Measurements from ENCODE around the gene HSPA12B. TPM values are rescaled to one million over a fixed set of nuclear protein-coding genes. Genes with fewer than 3 reads are reported as not detected.

Gene HSPA12B
- total and polyA plus RNA-seq, 11 donors, result 10.4 to 35.7 (median 14.3) TPM

DNA sequence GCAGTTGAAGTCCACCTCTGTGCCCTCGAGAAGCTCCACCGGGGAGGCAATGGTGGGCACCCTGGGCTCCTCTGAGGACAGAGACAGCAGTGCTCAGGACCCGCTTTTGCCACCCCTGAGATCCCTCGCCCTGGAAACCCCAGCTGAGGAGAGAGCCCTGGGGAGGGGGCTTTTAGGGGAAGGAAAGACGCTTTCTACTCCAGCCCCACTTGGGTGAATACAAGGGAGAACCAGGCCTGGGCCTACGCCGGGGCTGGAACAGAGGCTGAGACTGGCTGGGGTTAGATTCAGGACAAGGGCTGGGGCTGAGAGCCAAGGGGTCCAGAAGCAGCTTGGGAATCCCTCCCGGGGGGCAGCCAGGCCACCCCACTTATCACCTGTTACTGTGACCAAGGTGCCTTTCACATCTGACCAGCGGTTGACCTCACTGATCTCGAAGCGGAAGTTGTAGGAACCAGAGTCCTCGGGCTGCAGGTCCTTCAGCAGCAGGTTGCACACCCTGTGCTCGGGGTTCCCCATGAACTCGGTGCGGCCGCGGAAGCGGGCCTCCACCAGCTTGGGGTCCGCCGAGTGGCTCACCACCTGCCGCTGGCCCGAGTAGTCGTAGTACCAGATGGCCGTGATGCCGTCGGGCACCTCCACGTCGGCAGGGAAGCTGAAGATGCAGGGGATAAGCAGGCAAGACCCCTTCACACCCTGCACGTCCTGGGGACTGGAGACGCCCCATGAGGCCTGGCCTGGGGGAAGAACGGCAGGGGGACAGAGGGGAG, 26.3 kb upstream of the HSPA12B start:
- intact Hi-C loops (cut with DNase I), result loop anchor here in 1 of 10 donors (10.0 kb wide), 1 partner anchor 141 kb away; no protein-coding TSS in a partner anchor
- Histone ChIP-seq H3K9me3 (no peaks in the 10 kb centered on the region), H3K27ac (no peak overlapping the region), H3K4me3 (no peak overlapping the region), H3K36me3 (peaks cover 0 to 42% (median 0%) of the 10 kb centered on the region in 9 donors), H3K27me3 (no peaks in the 10 kb centered on the region), H3K4me1 (peaks cover 0 to 18% (median 11%) of the 10 kb centered on the region in 12 donors)
- WGBS, 4 donors, result 93 to 96% (median 95%) methylated on average over 12 to 31 of the region's 31 CpGs
- DNase-seq (peak in 1 of 5 donors; percentile 47), ATAC-seq (no peak)
- TF ChIP-seq, protein P1, sequence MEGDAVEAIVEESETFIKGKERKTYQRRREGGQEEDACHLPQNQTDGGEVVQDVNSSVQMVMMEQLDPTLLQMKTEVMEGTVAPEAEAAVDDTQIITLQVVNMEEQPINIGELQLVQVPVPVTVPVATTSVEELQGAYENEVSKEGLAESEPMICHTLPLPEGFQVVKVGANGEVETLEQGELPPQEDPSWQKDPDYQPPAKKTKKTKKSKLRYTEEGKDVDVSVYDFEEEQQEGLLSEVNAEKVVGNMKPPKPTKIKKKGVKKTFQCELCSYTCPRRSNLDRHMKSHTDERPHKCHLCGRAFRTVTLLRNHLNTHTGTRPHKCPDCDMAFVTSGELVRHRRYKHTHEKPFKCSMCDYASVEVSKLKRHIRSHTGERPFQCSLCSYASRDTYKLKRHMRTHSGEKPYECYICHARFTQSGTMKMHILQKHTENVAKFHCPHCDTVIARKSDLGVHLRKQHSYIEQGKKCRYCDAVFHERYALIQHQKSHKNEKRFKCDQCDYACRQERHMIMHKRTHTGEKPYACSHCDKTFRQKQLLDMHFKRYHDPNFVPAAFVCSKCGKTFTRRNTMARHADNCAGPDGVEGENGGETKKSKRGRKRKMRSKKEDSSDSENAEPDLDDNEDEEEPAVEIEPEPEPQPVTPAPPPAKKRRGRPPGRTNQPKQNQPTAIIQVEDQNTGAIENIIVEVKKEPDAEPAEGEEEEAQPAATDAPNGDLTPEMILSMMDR (IDR thresholded peaks at IDR 0.05), result no peak
- TF ChIP-seq POLR2A (IDR thresholded peaks at IDR 0.05), result no peak

DNA sequence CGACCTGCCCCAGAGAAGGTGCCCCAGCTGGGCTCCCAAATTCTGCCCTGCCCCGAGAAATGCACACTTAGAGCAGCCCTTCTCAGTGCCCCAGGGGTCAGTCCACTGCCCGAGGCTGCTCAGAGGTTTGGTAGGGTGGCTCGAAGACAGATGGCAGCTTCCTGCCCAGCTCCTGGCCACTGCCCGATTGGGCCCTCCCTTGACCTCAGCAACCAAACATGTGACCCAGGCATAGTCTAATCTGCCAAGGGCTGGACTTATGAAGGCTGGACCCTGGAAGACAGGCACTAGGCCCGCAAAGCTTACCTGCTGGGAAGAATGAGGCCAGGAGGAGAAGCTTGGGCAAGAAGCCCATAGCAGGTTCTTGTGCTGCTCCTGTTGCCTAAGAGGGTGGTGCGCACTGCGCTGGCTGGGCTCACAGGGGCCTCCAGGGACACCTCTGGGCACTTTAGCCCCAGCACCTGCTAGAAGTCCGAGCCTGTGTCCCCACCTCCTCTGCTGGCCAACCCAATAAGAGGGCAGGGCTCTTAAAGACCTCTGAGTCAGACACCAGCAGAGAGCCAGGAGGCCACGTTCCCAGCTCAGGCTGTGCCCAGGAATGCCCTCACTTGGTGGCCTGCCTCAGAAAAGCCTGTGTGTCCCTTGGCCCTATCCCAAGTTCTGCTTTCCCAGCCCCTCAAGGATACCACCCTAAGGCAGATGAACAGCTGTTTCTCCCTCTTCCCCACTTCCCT, 25.5 kb upstream of the HSPA12B start:
- Histone ChIP-seq H3K36me3 (peaks cover 0 to 34% (median 0%) of the 10 kb centered on the region in 9 donors), H3K4me3 (no peak overlapping the region), H3K4me1 (peaks cover 0 to 18% (median 11%) of the 10 kb centered on the region in 12 donors), H3K9me3 (no peaks in the 10 kb centered on the region), H3K27ac (no peak overlapping the region), H3K27me3 (no peaks in the 10 kb centered on the region)
- WGBS, 4 donors, result 67 to 88% (median 84%) methylated on average over 6 to 10 of the region's 10 CpGs
- peak in 3 of 5 donors; percentile 55 to 63 (median 56) for DNase-seq
- ATAC-seq, result peak in 3 of 4 donors; percentile 38 to 73 (median 62)
- TF ChIP-seq POLR2A (IDR thresholded peaks at IDR 0.05), result no peak
- TF ChIP-seq, protein P1 (IDR thresholded peaks at IDR 0.05), result no peak
- intact Hi-C loops (cut with DNase I), result loop anchor here in 1 of 10 donors (10.0 kb wide), 1 partner anchor 142 kb away; no protein-coding TSS in a partner anchor

DNA sequence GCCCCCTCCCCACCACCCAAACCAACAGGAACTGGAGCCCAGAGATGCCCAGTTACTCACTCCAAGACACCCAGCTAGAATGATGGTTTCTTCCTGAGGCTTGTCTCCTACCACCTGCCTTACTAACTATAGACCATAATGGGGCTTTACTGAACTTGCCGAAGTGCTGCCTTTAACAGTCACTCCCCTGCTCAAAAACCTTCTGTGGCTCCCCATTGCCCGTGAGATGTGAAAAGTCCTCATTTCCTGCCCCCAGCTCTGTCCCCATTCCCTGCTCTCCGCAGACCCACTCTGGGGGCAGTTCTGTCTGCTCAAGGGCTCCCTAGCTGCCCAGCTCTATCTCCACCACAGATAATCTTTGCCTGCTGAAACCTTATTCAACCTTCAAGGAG, 25.0 kb upstream of the HSPA12B start:
- Histone ChIP-seq H3K27ac (no peak overlapping the region), H3K27me3 (no peaks in the 10 kb centered on the region), H3K4me3 (no peak overlapping the region), H3K36me3 (peaks cover 0 to 33% (median 0%) of the 10 kb centered on the region in 9 donors), H3K4me1 (peaks cover 0 to 18% (median 11%) of the 10 kb centered on the region in 12 donors), H3K9me3 (no peaks in the 10 kb centered on the region)
- 93 to 98% (median 95%) methylated on average over 3 of the region's 3 CpGs for WGBS, 4 donors
- ATAC-seq (no peak), DNase-seq (no peak)
- intact Hi-C loops (cut with DNase I), result loop anchor here in 1 of 10 donors (10.0 kb wide), 1 partner anchor 143 kb away; no protein-coding TSS in a partner anchor
- TF ChIP-seq, protein P1 (IDR thresholded peaks at IDR 0.05), result no peak
- TF ChIP-seq POLR2A (IDR thresholded peaks at IDR 0.05), result no peak

All from heart left ventricle (tissue), 16 donors.